GM21825 (cell line): ENCODE data around the gene ERN1.
"Not testable (repeated sequence)": the region's sequence is repeated elsewhere in the genome, so short reads cannot be mapped to it uniquely, and the experiment has no call there.

Experiments
- ATAC-seq: cut with Tn5 transposase; IDR thresholded peaks from one replicate; pipeline ENCODE4 v1.9.1; 2021; ENCODE audit warnings: mild to moderate bottlenecking, moderate library complexity; ENCODE audit not compliant: unreplicated experiment

ERN1 gene

GRCh38 chr17:64037802-64038201, 92.1 kb downstream of the ERN1 start:
- no peak for ATAC-seq

GRCh38 chr17:64037180-64037579, 92.8 kb downstream of the ERN1 start:
- ATAC-seq, result no peak

GRCh38 chr17:64036198-64036922, 93.6 kb downstream of the ERN1 start:
- ATAC-seq, result no peak

GRCh38 chr17:64032081-64032480, 97.9 kb downstream of the ERN1 start:
- ATAC-seq, result no peak

- ATAC-seq, result no peak
Observed at GRCh38 chr17:64028874-64029464, 101.0 kb downstream of the ERN1 start.

- peak; percentile 66 for ATAC-seq
Observed at GRCh38 chr17:64025732-64026294, 104.1 kb downstream of the ERN1 start.

- ATAC-seq, result no peak
Observed at GRCh38 chr17:64024781-64025731, 104.9 kb downstream of the ERN1 start.

- ATAC-seq, result no peak
Observed at GRCh38 chr17:64024215-64024654, 105.7 kb downstream of the ERN1 start.

- ATAC-seq, result no peak
Observed at GRCh38 chr17:64022611-64023063, 107.3 kb downstream of the ERN1 start.

GRCh38 chr17:64020056-64020766, 109.7 kb downstream of the ERN1 start, which contains the start of gene ICAM2:
Gene ICAM2 (minus strand): TSS chr17:64020633. CDS start chr17:64006691, 13,942 bp downstream.
- peak; percentile 52 for ATAC-seq

- ATAC-seq, result not testable (repeated sequence)
Observed at GRCh38 chr17:64019551-64019961, 110.4 kb downstream of the ERN1 start.

- no peak for ATAC-seq
Observed at GRCh38 chr17:64017381-64017980, 112.5 kb downstream of the ERN1 start.

GRCh38 chr17:64016974-64017373, 113.0 kb downstream of the ERN1 start:
- ATAC-seq, result no peak

GRCh38 chr17:64016231-64016784, 113.6 kb downstream of the ERN1 start:
- no peak for ATAC-seq

GRCh38 chr17:64015447-64015846, 114.5 kb downstream of the ERN1 start:
- no peak for ATAC-seq

- no peak for ATAC-seq
Observed at GRCh38 chr17:64009571-64010402, 120.2 kb downstream of the ERN1 start.

- ATAC-seq, result no peak
Observed at GRCh38 chr17:64008830-64009229, 121.1 kb downstream of the ERN1 start.

- no peak for ATAC-seq
Observed at GRCh38 chr17:64008346-64008745, 121.6 kb downstream of the ERN1 start.

GRCh38 chr17:64007838-64008282, 122.1 kb downstream of the ERN1 start:
- ATAC-seq, result no peak
